Neural cell (in vitro differentiated cells): ENCODE data around the gene DISP3. TPM values are rescaled to one million over a fixed set of nuclear protein-coding genes. Genes with fewer than 3 reads are reported as not detected.

Experiments used
- H2AFZ ChIP-seq: fragments of 200-600, 300-800 bp; sonication (generic), shearing (Covaris generic); 2 replicates; pipeline ENCODE4 v1.6.0; 2014; ENCODE audit warnings: low read depth, mild to moderate bottlenecking, antibody characterized with exemption, low read length, moderate library complexity
- H3F3A ChIP-seq: fragments of 200-600 bp; shearing (Covaris generic); 2 replicates; pipeline ENCODE4 v1.6.1; 2016; ENCODE audit warnings: mild to moderate bottlenecking, moderate library complexity, mixed read lengths, antibody characterized with exemption, low read length; ENCODE audit not compliant: insufficient read depth, poor library complexity, severe bottlenecking
- H3K27ac ChIP-seq: fragments of 200-600, 300-800 bp; sonication (generic), shearing (Covaris generic); 2 replicates; pipeline ENCODE4 v1.5.1; 2014; ENCODE audit warnings: mild to moderate bottlenecking, low read length, moderate library complexity
- H3K27me3 ChIP-seq: fragments of 300-800, 200-600 bp; sonication (generic), shearing (Covaris generic); 2 replicates; pipeline ENCODE4 v1.6.0; 2014; ENCODE audit warnings: mild to moderate bottlenecking, low read depth, low read length, moderate library complexity; ENCODE audit not compliant: insufficient read depth
- H3K36me3 ChIP-seq: fragments of 300-800, 200-600 bp; sonication (generic), shearing (Covaris generic); 2 replicates; pipeline ENCODE4 v1.5.1; 2014; ENCODE audit warnings: mild to moderate bottlenecking, antibody characterized with exemption, low read length, moderate library complexity; ENCODE audit not compliant: insufficient read depth
- H3K4me2 ChIP-seq: fragments of 300-800, 200-600 bp; sonication (generic), shearing (Covaris generic); 2 replicates; pipeline ENCODE4 v1.6.0; 2014; ENCODE audit warnings: mild to moderate bottlenecking, low read length
- H3K4me3 ChIP-seq: fragments of 300-800, 200-600 bp; sonication (generic), shearing (Covaris generic); 2 replicates; pipeline ENCODE4 v1.5.1; 2014; ENCODE audit warnings: mild to moderate bottlenecking, low read length, moderate library complexity
- H3K79me2 ChIP-seq: fragments of 200-600 bp; shearing (Covaris generic); replicated peaks from 2 replicates; pipeline ENCODE4 v1.6.0; 2014; ENCODE audit warnings: mild to moderate bottlenecking, low read length, moderate library complexity; ENCODE audit not compliant: insufficient read depth
- H3K9ac ChIP-seq: fragments of 300-800, 200-600 bp; sonication (generic), shearing (Covaris generic); 2 replicates; pipeline ENCODE4 v1.6.1; 2016; ENCODE audit warnings: mild to moderate bottlenecking, low read length, mixed read lengths
- H3K9me2 ChIP-seq: fragments of 200-600 bp; shearing (Covaris generic); 2 replicates; pipeline ENCODE4 v1.6.1; 2016; ENCODE audit warnings: mild to moderate bottlenecking, low read length, mixed read lengths; ENCODE audit not compliant: insufficient read depth
- H3K9me3 ChIP-seq: fragments of 200-600, 300-800 bp; sonication (generic), shearing (Covaris generic); 2 replicates; pipeline ENCODE4 v1.6.1; 2016; ENCODE audit warnings: mild to moderate bottlenecking, mixed run types, low read length, moderate library complexity, mixed read lengths
- H4K20me1 ChIP-seq: fragments of 200-600 bp; shearing (Covaris generic); 2 replicates; pipeline ENCODE4 v1.6.1; 2016; ENCODE audit warnings: mild to moderate bottlenecking, mixed run types; ENCODE audit not compliant: insufficient read depth
- EP300 ChIP-seq: fragments of 450-650 bp; conservative IDR thresholded peaks from 2 replicates; pipeline ENCODE4 v1.6.1; 2014; ENCODE audit warnings: antibody characterized with exemption, mild to moderate bottlenecking, moderate library complexity; ENCODE audit not compliant: poor library complexity, severe bottlenecking
- EZH2 ChIP-seq: fragments of 200-600, 300-800 bp; shearing (Covaris generic), sonication (generic); IDR thresholded peaks from 2 replicates; pipeline ENCODE4 v1.6.1; 2014; ENCODE audit warnings: antibody characterized with exemption, low read length, borderline replicate concordance, mild to moderate bottlenecking; ENCODE audit not compliant: insufficient read depth, poor library complexity, severe bottlenecking
- MXI1 ChIP-seq: fragments of 450-650 bp; conservative IDR thresholded peaks from 2 replicates; pipeline ENCODE4 v1.6.1; 2014; ENCODE audit warnings: antibody characterized with exemption, mild to moderate bottlenecking; ENCODE audit not compliant: poor library complexity, severe bottlenecking
- POLR2AphosphoS5 ChIP-seq: IDR thresholded peaks from 2 replicates; pipeline ENCODE4 v1.6.1; 2012
- RAD21 ChIP-seq: fragments of 450-650 bp; conservative IDR thresholded peaks from 2 replicates; pipeline ENCODE4 v1.6.1; 2014; ENCODE audit warnings: antibody characterized with exemption, mild to moderate bottlenecking, moderate library complexity
- SMC3 ChIP-seq: fragments of 450-650 bp; conservative IDR thresholded peaks from 2 replicates; pipeline ENCODE4 v1.6.1; 2014; ENCODE audit warnings: antibody characterized with exemption, mild to moderate bottlenecking, moderate library complexity; ENCODE audit not compliant: poor library complexity
- TAF1 ChIP-seq: IDR thresholded peaks from 2 replicates; pipeline ENCODE4 v1.6.1; 2012; ENCODE audit warnings: low read depth
- polyA plus RNA-seq: library from polyadenylated mRNA; depleted of rRNA; stranded (reverse); fragments of >200 nt; gene quantifications from 2 replicates; pipeline ENCODE4 v1.2.3, GENCODE V29; 2014
- TF ChIP-seq, protein P1 (sequence below): IDR thresholded peaks from 2 replicates; pipeline ENCODE4 v1.6.1; 2012; ENCODE audit warnings: borderline replicate concordance
- TF ChIP-seq, protein P2 (sequence below): fragments of 450-650 bp; IDR thresholded peaks from 2 replicates; pipeline ENCODE4 v1.5.1; 2014; ENCODE audit warnings: antibody characterized with exemption, mild to moderate bottlenecking, moderate library complexity; ENCODE audit not compliant: poor library complexity, severe bottlenecking

DISP3 gene
- polyA plus RNA-seq, 1 donor from 2014 or later = 14.9 TPM

DNA sequence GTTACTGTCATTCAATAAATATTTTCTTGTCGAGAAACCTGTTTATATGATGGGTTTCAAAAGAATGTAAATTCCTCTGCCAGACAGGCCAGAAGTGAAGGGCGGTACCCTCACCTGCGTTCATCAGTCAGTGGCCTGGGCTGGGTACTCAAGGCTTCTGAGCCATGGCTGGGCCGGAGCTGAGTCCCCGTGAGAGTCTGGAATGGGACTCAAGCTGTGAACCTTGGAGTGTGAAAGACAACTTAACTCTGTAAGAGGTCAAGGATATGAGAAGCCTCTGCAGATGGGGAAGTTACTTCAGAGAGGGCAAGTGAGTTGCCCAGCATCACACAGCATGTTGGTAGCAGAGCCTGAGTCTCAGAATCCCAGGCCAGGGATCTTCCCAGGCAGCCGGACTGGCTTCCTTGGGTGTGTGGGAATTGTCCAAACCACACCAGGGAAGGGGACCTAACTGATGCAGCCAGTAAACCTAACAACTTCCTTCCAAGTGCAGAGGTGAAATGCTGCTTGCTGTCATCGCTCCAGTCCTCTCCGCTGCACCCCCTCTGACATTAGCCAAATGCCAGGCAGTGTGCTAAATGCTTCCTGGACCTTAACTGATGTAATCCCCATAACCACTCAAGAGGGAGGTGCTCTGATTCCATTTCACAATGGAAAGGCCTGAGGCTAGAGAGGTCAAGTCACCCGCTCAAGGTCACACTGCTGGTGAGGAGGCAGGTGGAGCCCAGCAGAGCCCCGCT, 4.8 kb downstream of the DISP3 start:
- H3K79me2 ChIP-seq = peaks cover 27% of the 10 kb centered on the region
- no peak overlapping the region for H2AFZ ChIP-seq
- H4K20me1 ChIP-seq = no peaks in the 10 kb centered on the region
- no peaks in the 10 kb centered on the region for H3F3A ChIP-seq
- no peaks in the 10 kb centered on the region for H3K27me3 ChIP-seq
- H3K27ac ChIP-seq = no peak overlapping the region
- peaks cover 4% of the 10 kb centered on the region for H3K36me3 ChIP-seq
- no peak overlapping the region for H3K9ac ChIP-seq
- H3K9me3 ChIP-seq = no peaks in the 10 kb centered on the region
- H3K9me2 ChIP-seq = no peaks in the 10 kb centered on the region
- TF ChIP-seq MXI1 (no peak), EP300 (no peak), SMC3 (no peak), POLR2AphosphoS5 (no peak), EZH2 (no peak), TAF1 (no peak), RAD21 (no peak)
- TF ChIP-seq, protein P1, sequence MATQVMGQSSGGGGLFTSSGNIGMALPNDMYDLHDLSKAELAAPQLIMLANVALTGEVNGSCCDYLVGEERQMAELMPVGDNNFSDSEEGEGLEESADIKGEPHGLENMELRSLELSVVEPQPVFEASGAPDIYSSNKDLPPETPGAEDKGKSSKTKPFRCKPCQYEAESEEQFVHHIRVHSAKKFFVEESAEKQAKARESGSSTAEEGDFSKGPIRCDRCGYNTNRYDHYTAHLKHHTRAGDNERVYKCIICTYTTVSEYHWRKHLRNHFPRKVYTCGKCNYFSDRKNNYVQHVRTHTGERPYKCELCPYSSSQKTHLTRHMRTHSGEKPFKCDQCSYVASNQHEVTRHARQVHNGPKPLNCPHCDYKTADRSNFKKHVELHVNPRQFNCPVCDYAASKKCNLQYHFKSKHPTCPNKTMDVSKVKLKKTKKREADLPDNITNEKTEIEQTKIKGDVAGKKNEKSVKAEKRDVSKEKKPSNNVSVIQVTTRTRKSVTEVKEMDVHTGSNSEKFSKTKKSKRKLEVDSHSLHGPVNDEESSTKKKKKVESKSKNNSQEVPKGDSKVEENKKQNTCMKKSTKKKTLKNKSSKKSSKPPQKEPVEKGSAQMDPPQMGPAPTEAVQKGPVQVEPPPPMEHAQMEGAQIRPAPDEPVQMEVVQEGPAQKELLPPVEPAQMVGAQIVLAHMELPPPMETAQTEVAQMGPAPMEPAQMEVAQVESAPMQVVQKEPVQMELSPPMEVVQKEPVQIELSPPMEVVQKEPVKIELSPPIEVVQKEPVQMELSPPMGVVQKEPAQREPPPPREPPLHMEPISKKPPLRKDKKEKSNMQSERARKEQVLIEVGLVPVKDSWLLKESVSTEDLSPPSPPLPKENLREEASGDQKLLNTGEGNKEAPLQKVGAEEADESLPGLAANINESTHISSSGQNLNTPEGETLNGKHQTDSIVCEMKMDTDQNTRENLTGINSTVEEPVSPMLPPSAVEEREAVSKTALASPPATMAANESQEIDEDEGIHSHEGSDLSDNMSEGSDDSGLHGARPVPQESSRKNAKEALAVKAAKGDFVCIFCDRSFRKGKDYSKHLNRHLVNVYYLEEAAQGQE = no peak
- TF ChIP-seq, protein P2, sequence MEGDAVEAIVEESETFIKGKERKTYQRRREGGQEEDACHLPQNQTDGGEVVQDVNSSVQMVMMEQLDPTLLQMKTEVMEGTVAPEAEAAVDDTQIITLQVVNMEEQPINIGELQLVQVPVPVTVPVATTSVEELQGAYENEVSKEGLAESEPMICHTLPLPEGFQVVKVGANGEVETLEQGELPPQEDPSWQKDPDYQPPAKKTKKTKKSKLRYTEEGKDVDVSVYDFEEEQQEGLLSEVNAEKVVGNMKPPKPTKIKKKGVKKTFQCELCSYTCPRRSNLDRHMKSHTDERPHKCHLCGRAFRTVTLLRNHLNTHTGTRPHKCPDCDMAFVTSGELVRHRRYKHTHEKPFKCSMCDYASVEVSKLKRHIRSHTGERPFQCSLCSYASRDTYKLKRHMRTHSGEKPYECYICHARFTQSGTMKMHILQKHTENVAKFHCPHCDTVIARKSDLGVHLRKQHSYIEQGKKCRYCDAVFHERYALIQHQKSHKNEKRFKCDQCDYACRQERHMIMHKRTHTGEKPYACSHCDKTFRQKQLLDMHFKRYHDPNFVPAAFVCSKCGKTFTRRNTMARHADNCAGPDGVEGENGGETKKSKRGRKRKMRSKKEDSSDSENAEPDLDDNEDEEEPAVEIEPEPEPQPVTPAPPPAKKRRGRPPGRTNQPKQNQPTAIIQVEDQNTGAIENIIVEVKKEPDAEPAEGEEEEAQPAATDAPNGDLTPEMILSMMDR = no peak
- H3K4me2 ChIP-seq = no peak overlapping the region
- no peak overlapping the region for H3K4me3 ChIP-seq

DNA sequence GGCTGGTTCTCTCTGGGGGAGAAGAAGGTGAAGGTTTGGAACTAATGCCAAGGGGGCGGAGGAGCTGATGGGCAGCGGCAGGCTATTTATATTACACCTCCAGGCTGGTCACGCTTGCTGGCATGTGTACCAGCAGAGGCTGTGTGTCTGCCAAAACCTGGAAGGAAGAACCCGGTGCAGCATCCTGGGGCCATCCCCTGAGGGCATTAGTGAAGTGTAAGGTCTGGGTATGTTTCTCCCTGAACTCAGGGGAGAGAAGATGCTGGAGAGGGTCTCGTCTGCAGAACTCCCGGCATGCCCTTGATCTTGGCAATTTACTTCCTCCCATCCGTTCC, 5.3 kb downstream of the DISP3 start:
- Histone ChIP-seq H3K36me3 (peaks cover 4% of the 10 kb centered on the region), H3K27ac (no peak overlapping the region), H3K4me2 (no peak overlapping the region), H3K9me2 (no peaks in the 10 kb centered on the region), H4K20me1 (no peaks in the 10 kb centered on the region), H3K4me3 (no peak overlapping the region), H3K9ac (no peak overlapping the region), H3K79me2 (peaks cover 27% of the 10 kb centered on the region), H3F3A (no peaks in the 10 kb centered on the region), H3K27me3 (no peaks in the 10 kb centered on the region), H3K9me3 (no peaks in the 10 kb centered on the region), H2AFZ (no peak overlapping the region)
- TF ChIP-seq MXI1 = no peak
- TF ChIP-seq POLR2AphosphoS5 = no peak
- TF ChIP-seq, protein P2 = no peak
- no peak for TF ChIP-seq EZH2
- TF ChIP-seq, protein P1 = no peak
- TF ChIP-seq EP300 = no peak
